Measurements from ENCODE around the gene MCHR1. TPM values are rescaled to one million over a fixed set of nuclear protein-coding genes. Genes with fewer than 3 reads are reported as not detected.

Gene MCHR1
- total RNA-seq, 2 donors from 2014 or later, result 0.53 TPM; not detected in 1

DNA sequence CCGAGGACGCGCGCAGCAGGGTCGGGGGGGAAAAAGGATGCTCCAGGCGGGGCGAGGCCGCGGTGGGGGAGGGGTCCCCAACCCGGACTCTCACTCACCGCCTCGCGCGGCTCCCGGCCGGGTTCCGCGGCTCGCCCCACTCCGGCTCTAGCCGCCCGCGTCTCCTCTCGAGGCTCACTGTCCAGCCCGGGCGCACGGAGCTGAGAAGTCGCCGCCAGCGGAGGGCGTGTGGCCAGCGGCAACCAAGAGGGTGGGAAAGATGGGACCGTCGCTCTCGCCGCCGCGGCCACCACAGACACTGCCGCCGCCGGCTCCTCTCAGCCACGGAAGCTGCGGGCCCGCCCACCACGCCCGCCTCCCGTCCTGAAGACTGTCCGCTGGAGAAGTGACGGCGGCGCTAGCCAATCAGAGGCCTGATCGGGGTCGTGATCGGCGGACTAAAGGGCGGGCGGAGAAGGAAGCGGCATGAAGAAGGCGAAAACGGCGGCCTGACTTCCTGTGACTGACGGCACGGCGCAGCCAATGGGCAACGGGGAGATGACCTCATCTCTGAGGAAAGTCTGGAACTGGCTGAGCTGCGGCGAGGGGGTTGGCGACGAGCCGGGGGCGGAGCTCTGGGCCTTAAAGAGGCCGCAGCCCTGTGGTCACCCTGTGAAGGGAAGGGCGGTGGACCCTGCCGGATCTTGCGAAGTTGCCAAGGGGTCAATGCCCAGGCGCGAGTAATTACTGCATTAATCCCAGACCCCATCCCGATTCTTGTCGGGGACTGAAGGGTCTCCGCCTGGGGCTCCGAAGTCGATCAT lies 42.7 kb upstream of the MCHR1 start, which contains the start of gene MRTFA:
TSS of gene MRTFA (minus strand) at position 340 of the 803 bp plus-strand sequence.
- peak; percentile 100 for DNase-seq
- no peaks in the 10 kb centered on the region for H3K9me3 ChIP-seq (ENCODE audit: control insufficient read depth, low read length)
- H3K4me3 ChIP-seq (ENCODE audit: low read length), result peak within 1 kb of the TSS; percentile 88
- Mint-ChIP-seq H3K4me1 (peaks cover 12% of the 10 kb centered on the region), H3K4me3 (peak within 1 kb of the TSS; percentile 81), H3K27me3 (ENCODE audit: insufficient read depth) (peaks cover 4% of the 10 kb centered on the region), H3K9me3 (no peaks in the 10 kb centered on the region), H3K27ac (peak within 1 kb of the TSS; percentile 96), H3K36me3 (ENCODE audit: low read depth) (peaks cover 4% of the 10 kb centered on the region)
- peaks cover 3% of the 10 kb centered on the region for H3K4me1 ChIP-seq (ENCODE audit: control insufficient read depth, insufficient read depth, low read length)
- no peaks in the 10 kb centered on the region for H3K36me3 ChIP-seq (ENCODE audit: control insufficient read depth, insufficient read depth, low read length)
- H3K27me3 ChIP-seq (ENCODE audit: control insufficient read depth, insufficient read depth, low read length, poor library complexity, severe bottlenecking), result no peaks in the 10 kb centered on the region
- H3K9ac ChIP-seq (ENCODE audit: extremely low read depth, low read length, poor library complexity, severe bottlenecking), result peak within 1 kb of the TSS; percentile 65
- H3K27ac ChIP-seq (ENCODE audit: low read depth, low read length), result peak within 1 kb of the TSS; percentile 87
- 0 to 2% methylated on average over 35 to 82 of the region's 82 CpGs for whole genome bisulfite sequencing, 2 experiments (ENCODE audit: insufficient coverage in 1 of 2, insufficient read length in 1 of 2)
- peak; percentile 16 for TF ChIP-seq CTCF (conservative IDR thresholded peaks at IDR 0.05)

DNA sequence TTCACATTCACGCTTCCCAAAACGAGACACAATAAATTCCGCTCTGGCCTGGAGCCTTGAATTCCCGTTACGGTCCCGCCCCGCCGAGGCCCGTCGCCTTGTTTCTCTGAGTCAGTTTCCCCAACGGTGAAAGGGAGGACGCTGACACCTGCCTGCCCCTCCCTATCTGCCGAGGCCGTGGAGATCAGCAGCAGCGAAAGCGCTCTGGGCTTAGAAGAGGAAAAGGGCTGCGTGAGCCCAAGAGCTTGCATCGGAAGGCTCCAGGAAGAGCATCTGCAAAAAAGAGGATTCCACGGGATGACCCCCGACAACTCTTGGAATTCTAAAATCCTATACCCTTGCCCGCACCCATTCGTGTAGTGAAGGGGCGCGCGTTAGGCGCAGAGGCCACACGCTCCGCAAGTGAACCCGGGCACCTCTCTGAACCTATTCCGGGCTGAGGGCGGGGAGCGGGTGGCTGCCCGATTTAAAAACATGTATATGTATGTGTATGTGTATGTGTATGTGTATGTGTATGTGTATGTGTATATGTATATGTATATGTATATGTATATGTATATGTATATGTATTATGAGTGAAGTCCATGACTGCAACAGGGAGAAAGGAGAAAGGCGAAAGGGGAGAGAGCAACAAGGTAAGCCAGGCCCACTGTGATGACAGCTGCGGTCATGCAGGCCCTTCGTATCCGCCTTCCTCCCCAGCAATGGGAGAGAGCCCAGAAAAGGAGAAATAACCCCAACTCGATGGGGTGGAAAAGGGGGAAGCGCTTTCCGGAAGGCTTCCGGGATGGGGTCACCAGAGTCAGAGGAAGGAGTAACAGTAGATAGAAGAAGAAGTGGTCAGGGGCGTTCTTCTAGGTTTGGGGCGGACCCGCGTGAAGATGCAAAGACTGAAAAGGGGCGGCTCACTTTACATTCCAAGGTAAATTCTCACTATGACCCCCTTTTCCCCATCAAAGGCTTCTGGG lies 41.8 kb upstream of the MCHR1 start:
- peaks cover 12% of the 10 kb centered on the region for H3K4me1 Mint-ChIP-seq
- H3K4me3 Mint-ChIP-seq, result peak overlapping the region; percentile 81
- Histone ChIP-seq H3K27me3 (ENCODE audit: control insufficient read depth, insufficient read depth, low read length, poor library complexity, severe bottlenecking) (no peaks in the 10 kb centered on the region), H3K9me3 (ENCODE audit: control insufficient read depth, low read length) (no peaks in the 10 kb centered on the region), H3K4me3 (ENCODE audit: low read length) (peak overlapping the region; percentile 88), H3K9ac (ENCODE audit: extremely low read depth, low read length, poor library complexity, severe bottlenecking) (peak overlapping the region; percentile 63), H3K36me3 (ENCODE audit: control insufficient read depth, insufficient read depth, low read length) (no peaks in the 10 kb centered on the region), H3K4me1 (ENCODE audit: control insufficient read depth, insufficient read depth, low read length) (peaks cover 3% of the 10 kb centered on the region), H3K27ac (ENCODE audit: low read depth, low read length) (peak overlapping the region; percentile 7)
- H3K27me3 Mint-ChIP-seq (ENCODE audit: insufficient read depth), result peaks cover 4% of the 10 kb centered on the region
- no peaks in the 10 kb centered on the region for H3K9me3 Mint-ChIP-seq
- peaks cover 4% of the 10 kb centered on the region for H3K36me3 Mint-ChIP-seq (ENCODE audit: low read depth)
- TF ChIP-seq CTCF (conservative IDR thresholded peaks at IDR 0.05), result no peak
- H3K27ac Mint-ChIP-seq, result peak overlapping the region; percentile 96
- 47 to 53% methylated on average over 40 to 46 of the region's 46 CpGs for WGBS, 2 experiments (ENCODE audit: insufficient coverage in 1 of 2, insufficient read length in 1 of 2)
- peak; percentile 48 for DNase-seq

- 91 to 93% methylated on average over 7 to 17 of the region's 17 CpGs for WGBS, 2 experiments (ENCODE audit: insufficient coverage in 1 of 2, insufficient read length in 1 of 2)
- Histone ChIP-seq H3K9ac (ENCODE audit: extremely low read depth, low read length, poor library complexity, severe bottlenecking) (no peak overlapping the region), H3K4me3 (ENCODE audit: low read length) (no peak overlapping the region), H3K4me1 (ENCODE audit: control insufficient read depth, insufficient read depth, low read length) (peaks cover 3% of the 10 kb centered on the region), H3K9me3 (ENCODE audit: control insufficient read depth, low read length) (no peaks in the 10 kb centered on the region), H3K36me3 (ENCODE audit: control insufficient read depth, insufficient read depth, low read length) (no peaks in the 10 kb centered on the region), H3K27ac (ENCODE audit: low read depth, low read length) (no peak overlapping the region), H3K27me3 (ENCODE audit: control insufficient read depth, insufficient read depth, low read length, poor library complexity, severe bottlenecking) (no peaks in the 10 kb centered on the region)
- Mint-ChIP-seq H3K27ac (no peak overlapping the region), H3K4me3 (no peak overlapping the region), H3K4me1 (peaks cover 12% of the 10 kb centered on the region), H3K9me3 (no peaks in the 10 kb centered on the region), H3K36me3 (ENCODE audit: low read depth) (peaks cover 4% of the 10 kb centered on the region), H3K27me3 (ENCODE audit: insufficient read depth) (peaks cover 4% of the 10 kb centered on the region)
- no peak for DNase-seq
- TF ChIP-seq CTCF (conservative IDR thresholded peaks at IDR 0.05), result no peak
Observed at GRCh38 chr22:40638261-40638660, 41.0 kb upstream of the MCHR1 start.

All from endodermal cell (in vitro differentiated cells).